GM18517 (cell line): ENCODE measurements around the gene TNC.

ENCODE experiments used
- ATAC-seq: cut with Tn5 transposase; IDR thresholded peaks from one replicate; pipeline ENCODE4 v1.9.1; 2021; ENCODE audit warnings: mild to moderate bottlenecking, moderate library complexity; ENCODE audit not compliant: unreplicated experiment

Gene TNC

DNA sequence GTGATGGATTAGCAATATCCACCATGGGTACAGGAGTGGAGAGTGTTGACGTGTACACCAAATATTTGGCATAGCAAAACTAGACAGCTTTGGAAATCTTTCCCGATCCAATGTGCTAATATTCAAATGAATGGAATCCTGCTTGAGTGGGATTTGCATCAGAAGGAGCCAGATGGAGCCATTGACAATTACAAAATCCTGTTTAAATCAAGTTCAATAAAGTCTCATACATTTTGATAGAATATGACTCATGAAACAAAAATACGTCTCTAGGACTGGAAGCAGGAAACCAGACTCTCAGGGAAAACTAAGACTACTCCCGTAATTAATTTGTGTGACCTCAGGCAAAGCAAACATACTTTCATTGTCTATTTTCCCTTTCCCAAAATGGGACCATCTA is 13.0 kb downstream of the TNC start:
- ATAC-seq, result no peak

GRCh38 chr9:115103746-115104477 is 14.0 kb downstream of the TNC start:
- no peak for ATAC-seq

DNA sequence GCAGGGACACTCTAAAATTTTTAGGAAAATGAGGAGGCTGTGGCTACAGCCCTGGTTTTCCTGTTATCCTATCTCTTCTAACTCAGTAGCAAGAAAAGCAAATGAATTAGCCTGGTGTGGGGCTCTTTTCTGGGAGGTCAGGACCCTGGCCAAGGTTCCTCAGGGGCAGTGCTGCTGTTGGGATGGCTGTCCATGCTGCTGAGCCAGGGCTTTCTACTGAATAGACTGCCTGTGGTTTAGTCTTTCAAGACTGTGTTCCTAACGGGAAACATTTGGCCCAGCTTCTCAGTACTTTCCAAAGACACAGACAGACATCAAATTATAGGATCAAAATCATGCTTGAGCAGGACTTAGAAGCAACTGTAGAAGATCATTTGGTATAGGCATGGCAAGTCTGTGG is 18.1 kb downstream of the TNC start:
- ATAC-seq, result no peak

DNA sequence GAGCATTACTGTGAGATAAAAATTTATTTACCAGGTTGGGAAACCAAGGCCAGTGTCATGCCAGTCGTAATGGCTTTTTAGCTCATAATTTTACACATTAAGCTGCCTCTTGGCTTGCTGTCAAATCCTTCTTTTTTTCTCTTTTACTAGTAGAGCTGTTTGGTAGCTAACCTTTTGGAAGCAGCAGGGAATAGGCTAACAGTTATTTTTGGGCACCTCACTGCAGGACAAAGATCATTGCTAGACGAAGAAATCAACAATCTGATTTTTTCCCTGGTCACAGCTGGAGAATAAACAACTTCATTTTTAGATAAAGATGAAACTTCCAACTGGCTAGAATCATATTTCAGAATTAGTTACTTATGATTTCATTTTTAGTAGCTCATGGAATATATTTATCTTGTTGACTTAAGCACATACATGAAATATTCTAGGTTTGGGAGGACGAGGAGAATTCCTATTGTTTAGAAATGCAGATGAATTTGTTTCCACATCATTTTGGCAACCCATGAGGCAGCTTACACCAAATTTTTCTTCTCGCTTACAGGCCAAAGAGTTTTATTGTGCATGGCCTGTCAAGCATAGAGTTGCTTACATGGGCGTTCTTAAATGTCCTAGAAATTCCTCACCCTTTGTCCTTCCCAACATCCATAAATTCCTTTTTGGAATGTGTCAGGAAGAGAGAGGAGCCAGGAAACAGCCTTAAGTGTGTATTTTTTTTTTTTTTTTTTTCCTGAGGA is 19.6 kb downstream of the TNC start:
- no peak for ATAC-seq

DNA sequence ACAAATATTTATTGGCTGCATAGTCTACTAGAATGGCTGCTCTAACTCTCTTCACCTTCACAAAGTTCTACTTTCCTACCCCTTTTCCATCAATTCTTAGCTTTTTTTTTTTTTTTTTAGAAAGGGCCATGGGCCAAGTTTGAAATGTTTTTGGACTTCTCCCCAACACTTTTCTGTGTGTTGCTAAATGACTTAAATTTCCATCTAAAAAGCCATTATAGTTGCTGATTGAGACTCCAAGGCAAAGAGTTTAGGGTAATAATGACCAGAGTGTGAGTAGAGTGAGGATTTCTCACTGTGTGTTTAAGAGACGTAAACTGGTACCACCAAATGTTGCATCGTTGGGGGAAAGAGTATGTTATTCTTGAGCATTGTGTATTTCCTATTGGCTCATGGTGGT is 24.4 kb downstream of the TNC start:
- no peak for ATAC-seq

- ATAC-seq, result no peak
Measured at GRCh38 chr9:115090486-115090885, 27.5 kb downstream of the TNC start.

DNA sequence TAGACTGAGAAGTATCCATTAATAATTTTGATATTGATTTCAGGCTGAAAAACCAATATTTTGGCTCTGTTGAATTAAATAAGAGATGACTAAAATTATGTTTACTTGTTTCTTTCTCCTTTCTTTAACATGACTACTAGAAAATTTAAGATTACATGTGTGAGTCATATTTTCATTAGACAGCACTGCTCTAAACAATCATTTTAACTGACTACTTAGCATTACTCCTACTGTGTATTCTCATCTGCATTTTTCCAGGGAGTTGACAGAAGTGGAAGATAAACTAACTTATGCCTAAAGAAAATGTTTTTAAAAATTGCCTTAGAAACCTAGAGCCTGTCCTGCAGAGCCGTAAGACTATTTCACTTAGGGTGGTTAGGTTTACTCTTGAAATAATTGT is 29.1 kb downstream of the TNC start:
- no peak for ATAC-seq

DNA sequence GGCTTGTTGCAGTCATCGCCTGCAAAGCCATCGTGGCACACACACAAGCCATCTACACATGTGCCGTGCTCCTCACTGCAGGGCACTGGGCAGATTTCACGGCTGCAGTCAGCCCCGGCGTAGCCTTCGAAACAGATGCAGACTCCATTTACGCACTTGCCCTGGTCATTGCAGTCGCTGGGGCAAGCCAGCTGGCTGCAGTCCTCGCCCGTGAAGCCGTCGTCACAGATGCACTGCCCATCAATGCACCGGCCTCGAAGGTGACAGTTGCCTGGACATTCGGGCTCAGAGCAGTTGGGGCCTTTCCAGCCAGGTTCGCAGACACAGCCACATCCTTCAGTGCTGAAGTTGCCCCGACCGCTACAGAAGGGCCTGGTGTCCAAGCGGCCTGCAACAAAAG is 31.1 kb downstream of the TNC start:
- no peak for ATAC-seq

GRCh38 chr9:115086461-115086860 is 31.5 kb downstream of the TNC start:
- ATAC-seq, result no peak

DNA sequence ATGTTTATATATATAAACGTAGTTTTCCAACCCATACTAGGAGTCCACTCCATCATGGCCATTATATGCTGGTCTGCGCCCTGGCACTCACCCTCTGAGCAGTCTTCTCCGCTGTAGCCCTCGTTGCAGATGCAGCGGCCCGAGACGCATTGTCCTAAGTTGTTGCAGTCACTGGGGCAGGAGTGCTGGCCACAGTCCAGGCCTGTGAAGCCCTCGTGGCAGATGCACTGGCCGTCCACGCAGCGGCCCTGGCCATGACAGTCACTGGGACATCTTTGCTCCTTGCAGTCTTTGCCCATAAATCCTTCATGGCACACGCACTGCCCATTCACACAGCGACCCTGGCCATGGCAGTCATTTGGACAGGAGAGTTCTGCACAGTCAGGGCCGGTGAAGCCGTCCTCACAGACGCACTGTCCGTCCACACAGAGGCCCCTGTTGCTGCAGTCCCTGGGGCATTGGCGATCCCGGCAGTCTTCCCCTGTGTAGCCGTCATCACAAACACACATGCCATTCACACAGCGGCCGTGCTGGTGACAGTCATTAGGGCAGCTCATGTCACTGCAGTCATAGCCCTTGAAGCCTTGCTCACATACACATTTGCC is 32.1 kb downstream of the TNC start:
- ATAC-seq, result no peak

GRCh38 chr9:115084709-115085108 is 33.2 kb downstream of the TNC start:
- no peak for ATAC-seq

GRCh38 chr9:115084157-115084556 is 33.8 kb downstream of the TNC start:
- ATAC-seq, result no peak

DNA sequence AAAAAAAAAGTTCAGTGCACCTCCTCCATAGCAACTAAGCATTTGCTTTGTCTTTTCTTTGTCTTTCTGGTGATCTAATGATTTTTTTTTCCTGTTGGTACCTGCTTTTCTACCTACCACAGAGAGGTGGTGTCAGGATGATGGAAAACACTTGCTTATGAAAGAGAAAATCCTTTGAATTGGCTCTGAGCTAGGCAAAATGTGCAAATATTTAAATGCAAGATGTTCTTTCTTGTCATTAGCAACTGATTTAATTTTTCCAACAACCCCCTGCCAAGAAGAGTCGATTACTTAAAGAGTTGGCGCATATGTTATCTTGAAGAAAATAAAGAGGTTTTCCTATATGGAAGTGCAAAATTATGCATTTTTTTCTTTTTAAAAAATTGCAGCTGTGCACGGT is 37.7 kb downstream of the TNC start:
- ATAC-seq, result no peak

DNA sequence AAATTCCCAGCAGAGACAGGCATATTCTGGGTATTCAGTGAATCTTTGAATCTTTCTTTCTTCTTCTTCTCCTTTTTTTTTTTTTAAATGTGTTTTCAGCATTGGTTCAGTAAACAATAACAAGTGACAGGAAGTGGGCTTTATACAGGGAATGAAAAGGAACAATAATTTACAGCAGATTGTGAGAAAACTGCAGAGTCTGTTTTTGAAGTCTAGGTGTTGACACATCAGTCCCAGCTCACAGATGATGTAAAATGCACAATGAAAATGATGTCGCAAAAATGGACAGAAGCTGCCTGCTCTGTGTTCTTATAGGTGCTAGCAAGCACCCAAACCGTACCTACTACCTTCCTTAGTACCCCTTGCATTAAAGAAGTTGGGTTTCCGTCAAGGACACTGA is 38.8 kb downstream of the TNC start:
- no peak for ATAC-seq

DNA sequence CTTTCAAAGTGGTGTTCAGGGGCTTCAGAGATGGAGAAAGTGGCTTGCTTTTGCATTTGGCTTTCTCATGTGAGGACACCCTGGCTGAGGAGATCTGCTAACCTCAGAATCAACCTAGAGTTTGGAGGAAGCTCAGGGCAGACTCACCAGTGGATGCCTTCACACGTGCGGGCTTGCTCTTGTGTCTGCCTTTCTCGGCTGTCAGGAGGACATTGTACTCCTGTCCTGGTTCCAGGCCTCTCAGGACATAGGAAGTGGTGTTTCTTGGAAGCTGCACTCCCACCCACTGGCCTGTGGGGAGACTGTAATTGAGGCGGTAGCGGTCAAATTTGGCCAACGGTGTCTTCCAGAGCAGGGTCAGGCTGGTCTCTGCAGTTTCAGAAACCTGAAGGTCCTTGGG is 44.5 kb downstream of the TNC start:
- no peak for ATAC-seq

DNA sequence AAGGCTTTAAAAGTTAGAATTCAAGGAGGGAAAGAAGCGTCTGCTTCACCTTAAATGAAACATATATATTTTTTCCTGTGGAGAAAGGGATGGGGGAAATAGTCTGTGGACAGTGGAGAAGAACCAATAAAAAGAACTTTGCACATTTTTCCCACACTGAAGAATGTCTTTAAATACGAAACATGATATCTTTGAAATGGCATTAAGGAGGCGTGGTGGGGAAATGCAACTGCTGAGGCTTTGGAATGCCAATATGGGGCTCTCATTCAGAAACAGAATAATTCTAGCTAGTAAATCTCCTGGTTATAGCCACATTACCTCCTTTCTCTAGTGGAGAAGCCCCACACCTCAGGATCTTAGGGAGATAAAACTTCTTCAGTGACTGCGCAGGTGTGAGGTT is 46.8 kb downstream of the TNC start:
- no peak for ATAC-seq

DNA sequence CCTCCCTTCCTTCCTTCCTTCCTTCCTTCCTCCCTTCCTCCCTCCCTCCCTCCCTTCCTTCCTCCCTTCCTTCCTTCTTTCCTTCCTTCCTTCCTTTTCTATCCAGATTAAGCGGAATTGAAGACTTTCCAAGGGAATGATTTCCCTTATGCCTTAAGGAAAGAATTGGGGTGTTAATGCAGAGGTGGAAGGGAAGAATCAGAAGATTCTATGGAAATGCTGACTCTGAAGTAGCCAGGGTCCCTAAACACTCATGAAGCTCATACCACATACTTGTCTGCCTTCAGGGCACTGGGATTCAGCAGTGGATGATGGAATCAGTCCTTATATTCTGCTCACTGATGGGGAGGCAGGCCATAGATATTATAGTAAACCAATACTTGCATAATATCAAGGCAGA is 48.2 kb downstream of the TNC start:
- ATAC-seq, result no peak

DNA sequence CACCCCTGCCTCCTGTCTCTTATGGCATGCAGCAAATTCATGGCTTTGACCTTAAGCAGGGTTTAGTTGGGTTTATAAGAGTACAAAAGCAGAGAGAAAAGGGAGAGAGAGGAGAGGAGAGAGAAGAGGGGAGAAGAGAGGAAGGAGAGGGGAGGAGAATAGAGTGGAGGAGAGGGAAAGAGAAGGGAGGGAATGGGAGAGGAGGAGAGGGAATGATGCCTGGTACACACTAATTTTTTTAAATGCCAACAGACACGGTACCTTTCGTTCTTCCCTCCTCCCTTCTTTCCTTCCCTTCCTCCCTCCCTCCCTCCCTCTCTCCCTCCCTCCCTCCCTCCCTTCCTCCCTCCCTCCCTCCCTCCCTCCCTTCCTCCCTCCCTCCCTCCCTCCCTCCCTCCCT is 48.7 kb downstream of the TNC start:
- ATAC-seq, result no peak

- no peak for ATAC-seq
Measured at GRCh38 chr9:115068031-115068430, 49.9 kb downstream of the TNC start.

DNA sequence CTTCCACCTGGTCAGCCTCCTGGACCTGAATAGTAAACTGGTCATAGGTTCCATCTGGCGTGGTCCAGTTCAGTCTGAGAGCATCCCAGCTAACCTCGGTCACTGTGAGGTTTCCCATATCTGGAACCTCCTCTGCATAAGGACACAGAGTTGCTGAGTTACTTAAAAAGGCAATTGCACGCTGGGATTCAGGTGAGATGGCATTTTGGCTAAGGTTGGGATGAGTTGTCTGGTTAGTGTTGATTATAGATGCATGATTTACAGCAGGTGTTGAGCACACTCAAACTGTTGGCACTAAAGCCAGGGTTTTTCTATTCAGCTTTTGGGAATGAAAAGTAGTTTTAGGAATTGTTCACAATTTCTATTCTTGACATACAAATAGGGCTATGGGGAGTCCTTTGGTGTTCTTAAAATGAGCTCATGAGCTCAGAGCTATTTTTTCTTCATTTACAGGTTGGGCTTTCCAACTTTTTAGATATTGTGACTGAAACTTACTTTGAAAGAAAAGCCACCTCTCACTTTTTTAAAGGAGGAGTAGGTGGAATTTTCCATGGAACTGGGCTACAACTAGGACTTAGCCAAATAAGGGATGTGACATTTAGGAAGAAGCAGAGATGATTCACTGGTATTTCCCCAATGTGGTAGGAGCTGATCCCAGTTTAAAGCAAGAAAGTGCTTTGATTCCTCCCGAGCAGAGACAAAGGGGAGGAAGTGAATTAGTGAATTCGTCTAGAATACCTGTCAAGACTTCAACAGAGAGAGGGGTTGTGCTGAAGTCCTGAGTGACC is 54.7 kb downstream of the TNC start:
- ATAC-seq, result no peak

DNA sequence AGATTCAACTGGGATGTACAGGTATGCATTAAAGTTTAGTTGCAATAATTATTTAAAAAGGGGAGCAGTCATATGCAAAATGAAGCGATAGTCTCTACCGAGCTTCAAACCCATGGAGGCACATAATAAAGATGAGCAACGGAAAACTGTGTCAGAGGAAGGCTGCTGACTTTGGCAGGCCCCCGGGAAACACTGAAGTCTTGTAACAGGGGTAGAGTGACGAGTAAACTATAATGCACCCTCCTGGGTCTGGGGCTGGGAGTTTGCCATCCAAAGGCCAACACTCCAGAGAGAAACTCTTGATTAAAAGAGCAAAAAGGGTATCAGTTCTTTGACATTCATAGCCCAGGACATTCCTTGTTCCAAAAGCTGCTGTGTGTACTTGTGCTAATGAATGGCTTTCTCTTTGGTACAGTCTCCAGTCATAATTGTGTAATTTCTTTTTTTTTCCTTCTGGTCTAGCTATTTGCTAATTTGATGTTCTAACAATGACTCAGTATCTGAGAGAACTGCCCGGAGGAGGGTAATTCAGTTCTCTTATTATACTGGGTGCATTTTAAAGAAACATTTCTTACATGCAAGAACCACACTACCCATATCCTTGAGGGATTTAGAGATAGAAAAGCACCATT is 59.2 kb downstream of the TNC start:
- no peak for ATAC-seq
